Uterus (tissue), 4 donors: ENCODE data around the gene ATP13A5. TPM values are rescaled to one million over a fixed set of nuclear protein-coding genes. Genes with fewer than 3 reads are reported as not detected.

Experiments
- DNase-seq, 2 donors: peaks; one replicate each; pipeline ENCODE4 v3.0.0-alpha.2; 2019 to 2020
- H3K27ac ChIP-seq, 2 donors: fragments of 200-600 bp; sonication (generic); 1 replicate in 1 of 2; 2 replicates in 1 of 2; pipeline ENCODE4 v1.5.1; 2016 to 2018
- H3K27me3 ChIP-seq, 2 donors: fragments of 200-600 bp; sonication (generic); one replicate each; pipeline ENCODE4 v1.5.1; 2018 to 2019; ENCODE audit warnings: control low read depth in 1 of 2
- H3K36me3 ChIP-seq, 2 donors: fragments of 200-600 bp; sonication (generic); one replicate each; pipeline ENCODE4 v1.5.1; 2019; ENCODE audit warnings: control low read depth in 1 of 2
- H3K4me1 ChIP-seq, 2 donors: fragments of 200-600 bp; sonication (generic); one replicate each; pipeline ENCODE4 v1.5.1; 2018 to 2019; ENCODE audit warnings: control low read depth in 1 of 2
- H3K4me3 ChIP-seq, 2 donors: fragments of 200-600 bp; sonication (generic); 1 replicate in 1 of 2; 2 replicates in 1 of 2; pipeline ENCODE4 v1.5.1; 2018 to 2019; ENCODE audit warnings: mild to moderate bottlenecking in 1 of 2
- H3K9me3 ChIP-seq, 2 donors: fragments of 200-600 bp; sonication (generic); one replicate each; pipeline ENCODE4 v1.5.1; 2019; ENCODE audit warnings: control low read depth in 1 of 2
- CTCF ChIP-seq, 4 experiments: fragments of 200-600 bp in 2 of 4; fragments of 450-650 bp in 2 of 4; sonication (generic) in 2 of 4; IDR thresholded peaks; one replicate each; pipeline ENCODE4 v1.5.1; 2016 to 2019; ENCODE audit warnings: antibody characterized with exemption in 4 of 4, mild to moderate bottlenecking in 2 of 4, moderate library complexity in 1 of 4
- POLR2A ChIP-seq, 2 donors: fragments of 450-650 bp; IDR thresholded peaks; one replicate each; pipeline ENCODE4 v1.6.1; 2016; ENCODE audit warnings: antibody characterized with exemption in 2 of 2, mild to moderate bottlenecking in 1 of 2, moderate library complexity in 1 of 2
- intact Hi-C: fragments of 100-400 bp; cut with DNase I; formaldehyde crosslinking; loops from one replicate; pipeline ENCODE4 v1.15.1; 2023; ENCODE audit warnings: low total_unique reads
- total RNA-seq, 4 donors: library from RNA; depleted of rRNA in 3 of 4; stranded (reverse); fragments of >200 nt in 3 of 4; gene quantifications; one replicate each; pipeline versions ENCODE4 v1.1.0 to v1.2.4, GENCODE V29; 2014 to 2023
- donor health status: DM: yes; HTN: yes; CAD: no.

The ATP13A5 gene
- total RNA-seq, 4 donors from 2014 or later: not detected

- intact Hi-C loops: no loop called here
- Histone ChIP-seq H3K4me3 (no peak overlapping the region), H3K27me3 (no peaks in the 10 kb centered on the region), H3K27ac (no peak overlapping the region), H3K36me3 (no peaks in the 10 kb centered on the region), H3K9me3 (no peaks in the 10 kb centered on the region), H3K4me1 (no peaks in the 10 kb centered on the region)
- no peak for TF ChIP-seq POLR2A (IDR thresholded peaks at IDR 0.05)
- TF ChIP-seq CTCF (IDR thresholded peaks at IDR 0.05): no peak
- no peak for DNase-seq
These were observed 34.1 kb downstream of the ATP13A5 start for GRCh38 chr3:193344486-193344885.

DNA sequence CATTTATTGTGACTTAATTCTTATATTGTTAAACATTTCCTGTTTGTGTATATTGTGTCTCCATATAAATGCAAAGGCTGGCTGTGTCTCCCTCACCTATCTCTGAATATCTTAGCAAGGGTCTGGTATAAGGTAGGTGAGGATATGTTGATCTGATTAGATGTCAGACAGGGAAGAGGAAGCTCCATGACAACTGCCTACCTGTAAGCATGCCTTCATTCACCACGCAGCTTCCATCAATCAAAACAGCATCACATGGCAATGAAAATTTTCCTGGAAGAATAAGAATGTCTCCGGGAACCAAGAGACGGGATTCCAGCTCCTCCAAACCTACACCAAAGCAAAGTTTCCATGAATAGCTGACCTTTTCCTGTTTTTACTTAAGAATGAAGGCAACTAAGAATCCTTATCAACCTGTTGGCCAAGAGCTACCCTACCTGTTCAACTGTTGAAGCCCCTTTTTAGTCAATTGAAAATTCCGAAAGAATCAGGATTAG lies 34.8 kb downstream of the ATP13A5 start:
- intact Hi-C loops: no loop called here
- Histone ChIP-seq H3K27me3 (no peaks in the 10 kb centered on the region), H3K9me3 (no peaks in the 10 kb centered on the region), H3K4me3 (no peak overlapping the region), H3K27ac (no peak overlapping the region), H3K36me3 (no peaks in the 10 kb centered on the region), H3K4me1 (no peaks in the 10 kb centered on the region)
- no peak for DNase-seq
- TF ChIP-seq POLR2A (IDR thresholded peaks at IDR 0.05): no peak
- TF ChIP-seq CTCF (IDR thresholded peaks at IDR 0.05): no peak

GRCh38 chr3:193342551-193342950 lies 36.0 kb downstream of the ATP13A5 start:
- Histone ChIP-seq H3K27me3 (no peaks in the 10 kb centered on the region), H3K4me3 (no peak overlapping the region), H3K27ac (no peak overlapping the region), H3K9me3 (no peaks in the 10 kb centered on the region), H3K36me3 (no peaks in the 10 kb centered on the region), H3K4me1 (no peaks in the 10 kb centered on the region)
- intact Hi-C loops: no loop called here
- TF ChIP-seq POLR2A (IDR thresholded peaks at IDR 0.05) (no peak), CTCF (IDR thresholded peaks at IDR 0.05) (no peak)
- DNase-seq: no peak

DNA sequence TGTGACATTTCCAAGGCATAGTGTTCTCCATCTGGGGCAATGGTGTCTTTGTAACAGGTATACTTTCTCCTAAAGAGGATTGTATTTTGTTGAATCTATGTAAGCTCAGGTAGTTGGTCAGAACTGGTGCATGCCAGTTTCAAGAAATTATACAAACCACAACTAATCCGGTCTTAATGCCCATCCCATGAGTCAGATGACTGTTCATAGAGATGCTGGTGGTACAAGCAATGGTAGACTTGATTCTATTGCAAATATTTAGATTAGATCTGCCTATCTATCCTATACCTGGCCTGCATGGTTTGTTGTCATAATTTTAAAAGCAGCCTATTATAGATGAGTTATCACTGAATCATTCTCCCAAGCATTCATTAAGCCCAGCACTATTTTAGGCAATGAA lies 43.5 kb downstream of the ATP13A5 start:
- H3K4me3 ChIP-seq: no peak overlapping the region
- no peak for TF ChIP-seq POLR2A (IDR thresholded peaks at IDR 0.05)
- H3K4me1 ChIP-seq: no peaks in the 10 kb centered on the region
- no peak overlapping the region for H3K27ac ChIP-seq
- H3K36me3 ChIP-seq: no peaks in the 10 kb centered on the region
- H3K27me3 ChIP-seq: no peaks in the 10 kb centered on the region
- intact Hi-C loops: no loop called here
- DNase-seq: no peak
- no peaks in the 10 kb centered on the region for H3K9me3 ChIP-seq

- no peak for DNase-seq
These were observed 45.3 kb downstream of the ATP13A5 start for GRCh38 chr3:193333229-193333628.

More at GRCh38 chr3:193333229-193333628, 45.3 kb downstream of the ATP13A5 start:
- Histone ChIP-seq H3K36me3 (no peaks in the 10 kb centered on the region), H3K27ac (no peak overlapping the region), H3K9me3 (no peaks in the 10 kb centered on the region), H3K4me1 (no peaks in the 10 kb centered on the region), H3K27me3 (no peaks in the 10 kb centered on the region), H3K4me3 (no peak overlapping the region)
- TF ChIP-seq POLR2A (IDR thresholded peaks at IDR 0.05) (no peak), CTCF (IDR thresholded peaks at IDR 0.05) (no peak)
- intact Hi-C loops: no loop called here
